NB4 (cell line): Measurements from ENCODE around the gene JOSD2.

Source experiments
- CTCF ChIP-seq: IDR thresholded peaks from one replicate; pipeline ENCODE4 v1.5.1; 2012; ENCODE audit warnings: low read depth, low read length
- POLR2A ChIP-seq: IDR thresholded peaks from 2 replicates; pipeline ENCODE4 v1.6.1; 2011; ENCODE audit warnings: mild to moderate bottlenecking; ENCODE audit not compliant: insufficient read length; ENCODE audit errors: extremely low read depth

- TF ChIP-seq CTCF (no peak), POLR2A (no peak)
Measured at GRCh38 chr19:50459067-50459456, 51.9 kb downstream of the JOSD2 start.
